HG03095 (cell line): ENCODE data around the gene TMEM38B.
"Not testable (repeated sequence)": the region's sequence is repeated elsewhere in the genome, so short reads cannot be mapped to it uniquely, and the experiment has no call there.

ENCODE experiments used
- ATAC-seq: cut with Tn5 transposase; IDR thresholded peaks from one replicate; pipeline ENCODE4 v1.9.1; 2021; ENCODE audit warnings: moderate library complexity; ENCODE audit not compliant: unreplicated experiment

The TMEM38B gene

GRCh38 chr9:105714020-105714331 lies 19.6 kb downstream of the TMEM38B start:
- no peak for ATAC-seq

DNA sequence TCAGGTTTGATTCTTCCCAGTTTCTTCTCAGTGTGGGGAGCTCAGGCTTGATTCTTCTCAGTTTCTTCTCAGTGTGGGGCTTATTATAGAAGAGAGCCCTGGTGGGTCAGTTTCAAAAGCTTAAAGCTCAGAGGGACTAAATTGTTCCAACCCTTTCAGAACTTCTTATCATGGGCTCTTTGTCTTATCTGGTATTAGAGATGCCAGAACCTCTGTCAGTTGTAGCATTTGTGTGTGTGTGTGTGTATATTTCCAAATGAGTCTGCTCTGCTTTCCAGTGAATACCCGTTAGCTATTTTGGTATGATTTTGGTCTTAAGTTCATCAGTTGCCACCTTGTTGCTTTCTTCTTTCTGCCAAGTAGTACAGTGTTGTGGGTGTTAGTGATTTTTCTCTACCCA lies 21.8 kb downstream of the TMEM38B start:
- ATAC-seq = no peak

DNA sequence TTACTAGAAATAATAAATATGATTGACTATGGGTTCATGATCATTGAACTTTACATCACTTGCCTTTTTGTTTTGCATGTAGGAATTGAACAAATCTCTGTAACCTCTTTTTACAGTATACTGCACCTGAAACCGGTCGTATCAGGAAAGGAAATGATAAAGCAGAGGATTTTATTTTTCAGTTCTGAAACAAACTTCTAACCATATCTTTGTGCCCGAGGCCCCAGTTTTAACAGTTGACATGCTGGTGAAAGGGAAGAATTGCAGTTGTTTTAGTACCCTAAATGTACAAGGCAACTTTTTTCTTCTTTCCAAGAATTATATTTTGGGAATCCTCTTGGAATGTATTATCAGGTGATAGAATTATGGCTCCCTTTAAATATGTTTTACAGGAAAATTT lies 27.8 kb downstream of the TMEM38B start:
- no peak for ATAC-seq

DNA sequence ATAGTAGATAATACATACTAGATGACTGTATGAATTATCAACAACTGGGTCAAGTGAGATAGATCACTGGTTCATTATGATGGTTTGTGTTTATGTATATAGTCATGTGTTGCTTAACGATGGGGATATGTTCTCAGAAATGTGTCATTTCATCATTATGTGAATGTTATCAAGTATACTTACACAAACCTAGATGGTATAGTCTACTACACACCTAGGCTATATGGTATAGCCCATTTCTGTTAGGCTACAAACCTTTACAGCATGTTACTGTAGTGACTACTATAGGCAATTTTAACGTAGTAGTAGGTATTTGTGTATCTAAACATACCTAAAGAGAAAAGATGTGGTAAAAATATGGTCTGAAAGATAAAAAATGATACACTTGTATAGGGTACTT lies 31.0 kb downstream of the TMEM38B start:
- no peak for ATAC-seq

DNA sequence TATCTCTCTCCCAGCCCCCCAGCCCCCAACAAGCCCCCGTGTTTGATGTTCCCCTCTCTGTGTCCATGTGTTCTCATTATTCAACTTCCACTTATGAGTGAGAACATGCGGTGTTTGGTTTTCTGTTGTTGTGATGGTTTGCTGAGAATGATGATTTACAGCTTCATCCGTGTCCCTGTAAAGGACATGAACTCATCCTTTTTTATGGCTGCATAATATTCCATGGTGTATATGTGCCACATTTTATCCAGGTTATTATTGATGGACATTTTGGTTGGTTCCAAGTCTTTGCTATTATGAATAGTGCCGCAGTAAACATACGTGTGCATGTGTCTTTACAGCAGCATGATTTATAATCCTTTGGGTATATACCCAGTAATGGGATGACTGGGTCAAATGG lies 33.9 kb downstream of the TMEM38B start:
- ATAC-seq = not testable (repeated sequence)

- ATAC-seq = not testable (repeated sequence)
Observed at GRCh38 chr9:105731420-105731819, 37.1 kb downstream of the TMEM38B start.

- ATAC-seq = no peak
Observed at GRCh38 chr9:105735366-105735765, 41.0 kb downstream of the TMEM38B start.

DNA sequence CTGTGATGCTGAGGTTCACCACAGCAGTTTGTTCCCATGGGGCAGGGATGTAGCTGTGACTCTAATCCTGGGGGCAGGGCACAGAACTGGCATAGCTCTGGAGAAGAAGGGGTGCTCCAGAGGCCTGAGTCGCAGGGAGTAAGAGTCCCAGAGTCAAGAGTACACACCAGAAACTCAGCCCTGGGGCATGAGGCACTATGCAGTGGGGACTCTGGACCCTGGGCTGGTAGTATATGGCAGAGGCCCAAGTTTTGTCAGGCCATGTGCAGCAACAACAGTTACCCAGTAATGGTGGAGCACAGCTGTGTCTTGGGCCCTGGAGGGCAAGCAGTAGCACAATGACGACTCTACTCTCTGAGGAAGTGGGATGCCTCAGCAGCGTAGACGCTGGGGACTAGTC lies 42.9 kb downstream of the TMEM38B start:
- no peak for ATAC-seq

GRCh38 chr9:105742088-105742487 lies 47.7 kb downstream of the TMEM38B start:
- ATAC-seq = no peak

DNA sequence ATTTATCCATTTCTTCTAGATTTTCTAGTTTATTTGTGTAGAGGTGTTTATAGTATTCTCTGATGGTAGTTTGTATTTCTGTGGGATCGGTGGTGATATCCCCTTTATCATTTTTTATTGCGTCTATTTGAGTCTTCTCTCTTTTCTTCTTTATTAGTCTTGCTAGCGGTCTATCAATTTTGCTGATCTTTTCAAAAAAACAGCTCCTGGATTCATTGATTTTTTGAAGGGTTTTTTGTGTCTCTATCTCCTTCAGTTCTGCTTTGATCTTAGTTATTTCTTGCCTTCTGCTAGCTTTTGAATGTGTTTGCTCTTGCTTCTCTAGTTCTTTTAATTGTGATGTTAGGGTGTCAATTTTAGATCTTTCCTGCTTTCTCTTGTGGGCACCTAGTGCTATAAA lies 53.0 kb downstream of the TMEM38B start:
- not testable (repeated sequence) for ATAC-seq

GRCh38 chr9:105751761-105752160 lies 57.4 kb downstream of the TMEM38B start:
- ATAC-seq = no peak

GRCh38 chr9:105757496-105758251 lies 63.3 kb downstream of the TMEM38B start:
- no peak for ATAC-seq

GRCh38 chr9:105760053-105760452 lies 65.7 kb downstream of the TMEM38B start:
- no peak for ATAC-seq

GRCh38 chr9:105782561-105783494 lies 88.5 kb downstream of the TMEM38B start:
- not testable (repeated sequence) for ATAC-seq

GRCh38 chr9:105783495-105783872 lies 89.1 kb downstream of the TMEM38B start:
- ATAC-seq = not testable (repeated sequence)

DNA sequence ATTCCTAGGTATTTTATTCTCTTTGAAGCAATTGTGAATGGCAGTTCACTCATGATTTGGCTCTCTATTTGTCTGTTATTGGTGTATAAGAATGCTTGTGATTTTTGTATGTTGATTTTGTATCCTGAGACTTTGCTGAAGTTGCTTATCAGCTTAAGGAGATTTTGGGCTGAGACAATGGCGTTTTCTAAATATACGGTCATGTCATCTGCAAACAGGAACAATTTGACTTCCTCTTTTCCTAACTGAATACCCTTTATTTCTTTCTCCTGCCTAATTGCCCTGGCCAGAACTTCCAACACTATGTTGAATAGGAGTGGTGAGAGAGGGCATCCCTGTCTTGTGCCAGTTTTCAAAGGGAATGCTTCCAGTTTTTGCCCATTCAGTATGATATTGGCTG lies 92.5 kb downstream of the TMEM38B start:
- not testable (repeated sequence) for ATAC-seq

GRCh38 chr9:105816202-105816744 lies 121.9 kb downstream of the TMEM38B start:
- ATAC-seq = no peak

DNA sequence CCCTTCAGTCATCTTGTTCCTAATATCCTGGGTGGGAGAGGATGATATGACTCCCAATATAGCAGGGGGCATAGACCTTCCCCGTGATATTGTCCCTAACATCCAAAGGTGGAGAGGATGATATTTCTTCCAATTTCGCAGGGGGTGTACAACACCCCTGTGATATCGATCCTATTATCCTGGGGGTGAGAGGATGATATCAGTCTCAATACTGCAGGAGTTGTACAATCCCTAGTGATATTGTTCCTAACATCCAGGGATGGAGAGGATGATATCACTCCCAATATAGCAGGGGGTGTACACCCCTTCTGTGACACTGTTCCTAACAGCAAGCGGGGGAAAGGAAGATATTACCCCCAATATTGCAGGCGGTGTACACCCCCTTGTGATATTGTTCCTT lies 122.6 kb downstream of the TMEM38B start:
- ATAC-seq = no peak

GRCh38 chr9:105818903-105819302 lies 124.6 kb downstream of the TMEM38B start:
- ATAC-seq = no peak

GRCh38 chr9:105822814-105823213 lies 128.5 kb downstream of the TMEM38B start:
- no peak for ATAC-seq
